MM.1S (cell line): ENCODE data around the gene IKBKE.

ENCODE experiments used
- DNase-seq: peaks from one replicate; pipeline ENCODE4 v3.0.0-alpha.2; 2015
- H2AFZ ChIP-seq: fragments of 300-600 bp; sonication (generic); 2 replicates; pipeline ENCODE4 v1.6.0; 2016; ENCODE audit warnings: antibody characterized with exemption, low read length
- H3F3A ChIP-seq: fragments of 300-600 bp; sonication (generic); 2 replicates; pipeline ENCODE4 v1.6.1; 2016; ENCODE audit warnings: mild to moderate bottlenecking, antibody characterized with exemption, low read length, moderate library complexity, mixed read lengths; ENCODE audit not compliant: insufficient read depth
- H3K27ac ChIP-seq: fragments of 300-600 bp; sonication (generic); 2 replicates; pipeline ENCODE4 v1.5.1; 2016; ENCODE audit warnings: mild to moderate bottlenecking, low read length
- H3K27me3 ChIP-seq: fragments of 300-600 bp; sonication (generic); replicated peaks from 2 replicates; pipeline ENCODE4 v1.6.0; 2016; ENCODE audit warnings: low read length; ENCODE audit not compliant: insufficient read depth
- H3K36me3 ChIP-seq: fragments of 300-600 bp; sonication (generic); replicated peaks from 2 replicates; pipeline ENCODE4 v1.6.1; 2016; ENCODE audit warnings: mild to moderate bottlenecking, low read length, mixed read lengths; ENCODE audit not compliant: insufficient read depth
- H3K4me1 ChIP-seq: fragments of 300-600 bp; sonication (generic); 2 replicates; pipeline ENCODE4 v1.6.1; 2016; ENCODE audit warnings: low read length, mixed read lengths
- H3K4me2 ChIP-seq: fragments of 300-600 bp; sonication (generic); 2 replicates; pipeline ENCODE4 v1.6.0; 2016; ENCODE audit warnings: low read depth, low read length
- H3K4me3 ChIP-seq: fragments of 300-600 bp; sonication (generic); 2 replicates; pipeline ENCODE4 v1.5.1; 2016; ENCODE audit warnings: low read length, mixed read lengths
- H3K79me2 ChIP-seq: fragments of 300-600 bp; sonication (generic); 2 replicates; pipeline ENCODE4 v1.6.1; 2016; ENCODE audit warnings: mixed run types, low read length, mixed read lengths
- H3K9ac ChIP-seq: fragments of 300-600 bp; sonication (generic); 2 replicates; pipeline ENCODE4 v1.6.1; 2016; ENCODE audit warnings: low read length, mixed read lengths
- H3K9me2 ChIP-seq: fragments of 300-600 bp; sonication (generic); replicated peaks from 2 replicates; pipeline ENCODE4 v1.6.1; 2016; ENCODE audit warnings: mild to moderate bottlenecking, low read length, mixed read lengths; ENCODE audit not compliant: insufficient read depth
- H3K9me3 ChIP-seq: fragments of 300-600 bp; sonication (generic); replicated peaks from 2 replicates; pipeline ENCODE4 v1.6.1; 2016; ENCODE audit warnings: mild to moderate bottlenecking, low read length, mixed read lengths; ENCODE audit not compliant: insufficient read depth
- H4K20me1 ChIP-seq: fragments of 300-600 bp; sonication (generic); 2 replicates; pipeline ENCODE4 v1.6.1; 2016; ENCODE audit warnings: mild to moderate bottlenecking, low read length, moderate library complexity, mixed read lengths; ENCODE audit not compliant: insufficient read depth
- EZH2 ChIP-seq: fragments of 300-600 bp; sonication (generic); optimal IDR thresholded peaks from 2 replicates; pipeline ENCODE3; 2017; ENCODE audit warnings: low read depth, mild to moderate bottlenecking, antibody characterized with exemption, low read length, mixed read lengths
- EZH2phosphoT487 ChIP-seq: fragments of 300-600 bp; sonication (generic); IDR thresholded peaks from 2 replicates; pipeline ENCODE4 v1.6.1; 2018; ENCODE audit warnings: antibody characterized with exemption, low read length
- TF ChIP-seq, protein P1 (sequence below): fragments of 300-600 bp; sonication (generic); IDR thresholded peaks from 2 replicates; pipeline ENCODE4 v1.5.1; 2016; ENCODE audit warnings: antibody characterized with exemption, low read length, mixed read lengths

The IKBKE gene

DNA sequence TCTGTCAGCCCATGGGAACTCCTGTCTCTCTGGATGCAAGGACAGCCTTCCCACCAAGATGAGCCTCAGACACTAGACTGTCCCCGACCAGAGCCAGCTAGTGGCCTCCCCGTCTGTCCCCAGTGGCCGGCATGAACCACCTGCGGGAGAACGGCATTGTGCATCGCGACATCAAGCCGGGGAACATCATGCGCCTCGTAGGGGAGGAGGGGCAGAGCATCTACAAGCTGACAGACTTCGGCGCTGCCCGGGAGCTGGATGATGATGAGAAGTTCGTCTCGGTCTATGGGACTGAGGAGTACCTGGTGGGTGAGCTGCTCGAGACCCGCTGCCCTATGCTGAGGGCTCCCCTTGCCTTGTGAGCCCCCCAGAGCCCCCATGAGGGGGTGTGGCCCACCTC, 5.8 kb downstream of the IKBKE start:
- H3K4me2 ChIP-seq = no peak overlapping the region
- TF ChIP-seq EZH2phosphoT487 = no peak
- TF ChIP-seq, protein P1, sequence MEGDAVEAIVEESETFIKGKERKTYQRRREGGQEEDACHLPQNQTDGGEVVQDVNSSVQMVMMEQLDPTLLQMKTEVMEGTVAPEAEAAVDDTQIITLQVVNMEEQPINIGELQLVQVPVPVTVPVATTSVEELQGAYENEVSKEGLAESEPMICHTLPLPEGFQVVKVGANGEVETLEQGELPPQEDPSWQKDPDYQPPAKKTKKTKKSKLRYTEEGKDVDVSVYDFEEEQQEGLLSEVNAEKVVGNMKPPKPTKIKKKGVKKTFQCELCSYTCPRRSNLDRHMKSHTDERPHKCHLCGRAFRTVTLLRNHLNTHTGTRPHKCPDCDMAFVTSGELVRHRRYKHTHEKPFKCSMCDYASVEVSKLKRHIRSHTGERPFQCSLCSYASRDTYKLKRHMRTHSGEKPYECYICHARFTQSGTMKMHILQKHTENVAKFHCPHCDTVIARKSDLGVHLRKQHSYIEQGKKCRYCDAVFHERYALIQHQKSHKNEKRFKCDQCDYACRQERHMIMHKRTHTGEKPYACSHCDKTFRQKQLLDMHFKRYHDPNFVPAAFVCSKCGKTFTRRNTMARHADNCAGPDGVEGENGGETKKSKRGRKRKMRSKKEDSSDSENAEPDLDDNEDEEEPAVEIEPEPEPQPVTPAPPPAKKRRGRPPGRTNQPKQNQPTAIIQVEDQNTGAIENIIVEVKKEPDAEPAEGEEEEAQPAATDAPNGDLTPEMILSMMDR = no peak
- no peak for TF ChIP-seq EZH2
- H3K9ac ChIP-seq = no peak overlapping the region
- no peaks in the 10 kb centered on the region; the same call in 1 of the 2 replicates for H3K36me3 ChIP-seq
- H4K20me1 ChIP-seq = no peaks in the 10 kb centered on the region
- peaks cover 27% of the 10 kb centered on the region for H3K4me1 ChIP-seq
- peaks cover 14% of the 10 kb centered on the region for H3F3A ChIP-seq
- no peak overlapping the region for H3K27ac ChIP-seq
- no peak for DNase-seq
- H3K79me2 ChIP-seq = peaks cover 37% of the 10 kb centered on the region
- H3K9me3 ChIP-seq = no peaks in the 10 kb centered on the region
- H3K27me3 ChIP-seq = no peaks in the 10 kb centered on the region
- no peaks in the 10 kb centered on the region for H3K9me2 ChIP-seq
- H2AFZ ChIP-seq = no peak overlapping the region
- H3K4me3 ChIP-seq = no peak overlapping the region

DNA sequence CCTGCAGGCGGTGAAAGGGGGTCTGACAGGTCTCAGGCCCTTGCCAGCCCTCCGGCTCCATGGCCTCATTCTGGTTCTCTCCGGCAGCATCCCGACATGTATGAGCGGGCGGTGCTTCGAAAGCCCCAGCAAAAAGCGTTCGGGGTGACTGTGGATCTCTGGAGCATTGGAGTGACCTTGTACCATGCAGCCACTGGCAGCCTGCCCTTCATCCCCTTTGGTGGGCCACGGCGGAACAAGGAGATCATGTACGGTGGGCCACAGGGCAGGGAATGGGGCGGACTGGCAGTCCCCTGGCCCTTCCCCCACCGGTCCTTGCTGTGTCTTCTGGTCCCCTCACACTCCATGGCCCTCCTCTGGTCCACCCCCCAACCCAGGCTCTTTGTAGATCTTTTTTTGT, 6.3 kb downstream of the IKBKE start:
- no peak for DNase-seq
- H3K4me1 ChIP-seq = peaks cover 23% of the 10 kb centered on the region
- peaks cover 8% of the 10 kb centered on the region for H3F3A ChIP-seq
- H3K4me3 ChIP-seq = no peak overlapping the region
- TF ChIP-seq, protein P1 = no peak
- no peak for TF ChIP-seq EZH2
- no peak for TF ChIP-seq EZH2phosphoT487
- H3K27ac ChIP-seq = no peak overlapping the region
- no peak overlapping the region for H3K9ac ChIP-seq
- no peaks in the 10 kb centered on the region; the same call in 1 of the 2 replicates for H3K36me3 ChIP-seq
- H4K20me1 ChIP-seq = no peaks in the 10 kb centered on the region
- H3K27me3 ChIP-seq = no peaks in the 10 kb centered on the region
- H2AFZ ChIP-seq = no peak overlapping the region
- H3K4me2 ChIP-seq = no peak overlapping the region
- peaks cover 32% of the 10 kb centered on the region for H3K79me2 ChIP-seq
- H3K9me2 ChIP-seq = no peaks in the 10 kb centered on the region
- no peaks in the 10 kb centered on the region for H3K9me3 ChIP-seq

DNA sequence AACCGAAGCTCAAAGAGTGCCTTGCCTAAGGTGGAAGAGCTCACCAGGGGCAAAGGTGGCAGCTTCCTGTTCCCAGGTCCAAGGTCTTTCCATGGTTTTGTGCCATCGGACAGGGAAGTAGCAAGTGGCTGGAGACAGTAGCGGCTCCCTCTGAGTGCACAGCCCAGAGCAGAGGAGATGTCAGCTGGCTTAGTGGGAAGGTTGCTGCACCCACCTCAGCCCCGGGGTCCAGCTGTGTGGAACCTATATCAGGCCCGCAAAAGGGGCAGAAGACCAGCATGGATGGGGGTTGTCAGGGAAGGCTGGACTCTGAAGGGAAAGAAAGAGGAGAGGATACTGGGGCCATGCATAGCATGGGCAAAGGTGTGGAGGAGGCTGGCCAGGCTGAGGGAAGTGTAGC, 6.8 kb downstream of the IKBKE start:
- H3K4me1 ChIP-seq = peaks cover 18% of the 10 kb centered on the region
- no peak overlapping the region for H3K9ac ChIP-seq
- peaks cover 27% of the 10 kb centered on the region for H3K79me2 ChIP-seq
- no peak overlapping the region for H2AFZ ChIP-seq
- H3F3A ChIP-seq = peaks cover 7% of the 10 kb centered on the region
- no peaks in the 10 kb centered on the region for H4K20me1 ChIP-seq
- H3K9me3 ChIP-seq = no peaks in the 10 kb centered on the region
- DNase-seq = no peak
- no peak overlapping the region for H3K27ac ChIP-seq
- no peak overlapping the region for H3K4me2 ChIP-seq
- H3K9me2 ChIP-seq = no peaks in the 10 kb centered on the region
- no peaks in the 10 kb centered on the region for H3K27me3 ChIP-seq
- H3K4me3 ChIP-seq = no peak overlapping the region
- no peaks in the 10 kb centered on the region; the same call in 1 of the 2 replicates for H3K36me3 ChIP-seq
- TF ChIP-seq EZH2 (no peak), EZH2phosphoT487 (no peak)
- TF ChIP-seq, protein P1 = no peak
